Ectodermal cell (in vitro differentiated cells): Measurements from ENCODE around the gene POLDIP2.

Source experiments
- H3K27ac ChIP-seq: 2 replicates; pipeline ENCODE4 v1.7.0; 2013; ENCODE audit warnings: mild to moderate bottlenecking, low read depth, low read length; ENCODE audit not compliant: insufficient read depth, poor library complexity, severe bottlenecking
- H3K27me3 ChIP-seq: 2 replicates; pipeline ENCODE4 v1.7.0; 2013; ENCODE audit warnings: mild to moderate bottlenecking, low read length; ENCODE audit not compliant: insufficient read depth, control insufficient read depth, poor library complexity, severe bottlenecking
- H3K36me3 ChIP-seq: one replicate; pipeline ENCODE4 v1.7.0; 2013; ENCODE audit warnings: low read length; ENCODE audit not compliant: control insufficient read depth, insufficient read depth
- H3K4me1 ChIP-seq: one replicate; pipeline ENCODE4 v1.7.0; 2013; ENCODE audit warnings: low read length; ENCODE audit not compliant: control insufficient read depth, insufficient read depth
- H3K4me3 ChIP-seq: 2 replicates; pipeline ENCODE4 v1.7.0; 2013; ENCODE audit warnings: low read depth, low read length, control low read depth; ENCODE audit not compliant: insufficient read depth
- H3K9me3 ChIP-seq: 2 replicates; pipeline ENCODE4 v1.7.0; 2013; ENCODE audit warnings: mild to moderate bottlenecking, low read length, moderate library complexity; ENCODE audit not compliant: control insufficient read depth
- WGBS, 2 experiments: methylation state at CpG; one replicate each; pipeline ENCODE4 v1.1.7; 2013; ENCODE audit warnings: missing lambda C conversion rate in 2 of 2; 5-methylcytosine and 5-hydroxymethylcytosine counted together

Gene POLDIP2

GRCh38 chr17:28327031-28327607 is 30.2 kb downstream of the POLDIP2 start:
- no peak overlapping the region for H3K27ac ChIP-seq
- 91 to 96% methylated on average over 9 of the region's 9 CpGs for WGBS, 2 experiments
- no peaks in the 10 kb centered on the region for H3K9me3 ChIP-seq
- H3K36me3 ChIP-seq = peaks cover 18% of the 10 kb centered on the region
- H3K27me3 ChIP-seq = no peaks in the 10 kb centered on the region
- no peak overlapping the region for H3K4me3 ChIP-seq
- peaks cover 17% of the 10 kb centered on the region for H3K4me1 ChIP-seq

GRCh38 chr17:28326114-28326513 is 31.2 kb downstream of the POLDIP2 start:
- Histone ChIP-seq H3K27ac (no peak overlapping the region), H3K27me3 (no peaks in the 10 kb centered on the region), H3K4me3 (no peak overlapping the region), H3K4me1 (peaks cover 21% of the 10 kb centered on the region), H3K9me3 (no peaks in the 10 kb centered on the region), H3K36me3 (peaks cover 18% of the 10 kb centered on the region)
- WGBS, 2 experiments = 94 to 95% methylated on average over 7 of the region's 7 CpGs

GRCh38 chr17:28325211-28325610 is 32.1 kb downstream of the POLDIP2 start:
- no peak overlapping the region for H3K4me3 ChIP-seq
- H3K27ac ChIP-seq = no peak overlapping the region
- H3K36me3 ChIP-seq = peaks cover 18% of the 10 kb centered on the region
- no peaks in the 10 kb centered on the region for H3K27me3 ChIP-seq
- no peaks in the 10 kb centered on the region for H3K9me3 ChIP-seq
- 87 to 91% methylated on average over 5 of the region's 5 CpGs for WGBS, 2 experiments
- H3K4me1 ChIP-seq = peaks cover 21% of the 10 kb centered on the region

GRCh38 chr17:28324781-28325180 is 32.5 kb downstream of the POLDIP2 start:
- peaks cover 21% of the 10 kb centered on the region for H3K4me1 ChIP-seq
- no peak overlapping the region for H3K27ac ChIP-seq
- H3K4me3 ChIP-seq = no peak overlapping the region
- peaks cover 18% of the 10 kb centered on the region for H3K36me3 ChIP-seq
- 99 to 100% methylated on average over 1 to 2 of the region's 3 CpGs for WGBS, 2 experiments
- no peaks in the 10 kb centered on the region for H3K9me3 ChIP-seq
- no peaks in the 10 kb centered on the region for H3K27me3 ChIP-seq

- H3K4me3 ChIP-seq = no peak overlapping the region
- WGBS, 2 experiments = 91 to 92% methylated on average over 4 to 5 of the region's 5 CpGs
- no peaks in the 10 kb centered on the region for H3K27me3 ChIP-seq
- H3K9me3 ChIP-seq = no peaks in the 10 kb centered on the region
- H3K4me1 ChIP-seq = peaks cover 21% of the 10 kb centered on the region
- no peak overlapping the region for H3K27ac ChIP-seq
- H3K36me3 ChIP-seq = peaks cover 17% of the 10 kb centered on the region
These were observed 33.0 kb downstream of the POLDIP2 start for GRCh38 chr17:28324267-28324745.

- peak overlapping the region; percentile 95 for H3K4me3 ChIP-seq
- no peaks in the 10 kb centered on the region for H3K9me3 ChIP-seq
- no peaks in the 10 kb centered on the region for H3K27me3 ChIP-seq
- H3K36me3 ChIP-seq = no peaks in the 10 kb centered on the region
- H3K4me1 ChIP-seq = peaks cover 17% of the 10 kb centered on the region
- no peak overlapping the region for H3K27ac ChIP-seq
- 64 to 70% methylated on average over 8 of the region's 8 CpGs for WGBS, 2 experiments
These were observed 36.9 kb downstream of the POLDIP2 start for GRCh38 chr17:28320215-28321061.

GRCh38 chr17:28319598-28319935 is 37.8 kb downstream of the POLDIP2 start:
- no peaks in the 10 kb centered on the region for H3K9me3 ChIP-seq
- H3K36me3 ChIP-seq = no peaks in the 10 kb centered on the region
- peak overlapping the region; percentile 95 for H3K4me3 ChIP-seq
- H3K4me1 ChIP-seq = peaks cover 17% of the 10 kb centered on the region
- 1% methylated on average over 7 of the region's 7 CpGs for WGBS, 2 experiments
- peak overlapping the region; percentile 77 for H3K27ac ChIP-seq
- H3K27me3 ChIP-seq = no peaks in the 10 kb centered on the region

- H3K4me1 ChIP-seq = peaks cover 17% of the 10 kb centered on the region
- no peaks in the 10 kb centered on the region for H3K9me3 ChIP-seq
- 0% methylated on average over 72 of the region's 72 CpGs for WGBS, 2 experiments
- H3K36me3 ChIP-seq = no peaks in the 10 kb centered on the region
- H3K27ac ChIP-seq = peak within 1 kb of the TSS; percentile 77
- H3K27me3 ChIP-seq = no peaks in the 10 kb centered on the region
- peak within 1 kb of the TSS; percentile 95 for H3K4me3 ChIP-seq
These were observed 38.3 kb downstream of the POLDIP2 start, which contains the start of gene TMEM97 for GRCh38 chr17:28318759-28319597. TSS of gene TMEM97 (plus strand) at chr17:28319200. CDS start at chr17:28319240, 40 bp downstream.

GRCh38 chr17:28317966-28318758 is 39.2 kb downstream of the POLDIP2 start:
- H3K9me3 ChIP-seq = no peaks in the 10 kb centered on the region
- H3K4me1 ChIP-seq = peaks cover 17% of the 10 kb centered on the region
- 5% methylated on average over 40 of the region's 40 CpGs for WGBS, 2 experiments
- no peaks in the 10 kb centered on the region for H3K27me3 ChIP-seq
- H3K36me3 ChIP-seq = no peaks in the 10 kb centered on the region
- peak overlapping the region; percentile 36 for H3K27ac ChIP-seq
- H3K4me3 ChIP-seq = peak overlapping the region; percentile 95
